Smooth muscle cell of the brain vasculature (primary cell): ENCODE measurements around the gene UROD.
A peak's percentile ranks its signal among the peaks of the same experiment; 100 is the strongest.
"Not testable (repeated sequence)": the region's sequence is repeated elsewhere in the genome, so short reads cannot be mapped to it uniquely, and the experiment has no call there.

Experiments used
- DNase-seq: peaks from one replicate; pipeline ENCODE4 v3.0.0-alpha.2; 2012; ENCODE audit warnings: low read depth, low spot score

The UROD gene

DNA sequence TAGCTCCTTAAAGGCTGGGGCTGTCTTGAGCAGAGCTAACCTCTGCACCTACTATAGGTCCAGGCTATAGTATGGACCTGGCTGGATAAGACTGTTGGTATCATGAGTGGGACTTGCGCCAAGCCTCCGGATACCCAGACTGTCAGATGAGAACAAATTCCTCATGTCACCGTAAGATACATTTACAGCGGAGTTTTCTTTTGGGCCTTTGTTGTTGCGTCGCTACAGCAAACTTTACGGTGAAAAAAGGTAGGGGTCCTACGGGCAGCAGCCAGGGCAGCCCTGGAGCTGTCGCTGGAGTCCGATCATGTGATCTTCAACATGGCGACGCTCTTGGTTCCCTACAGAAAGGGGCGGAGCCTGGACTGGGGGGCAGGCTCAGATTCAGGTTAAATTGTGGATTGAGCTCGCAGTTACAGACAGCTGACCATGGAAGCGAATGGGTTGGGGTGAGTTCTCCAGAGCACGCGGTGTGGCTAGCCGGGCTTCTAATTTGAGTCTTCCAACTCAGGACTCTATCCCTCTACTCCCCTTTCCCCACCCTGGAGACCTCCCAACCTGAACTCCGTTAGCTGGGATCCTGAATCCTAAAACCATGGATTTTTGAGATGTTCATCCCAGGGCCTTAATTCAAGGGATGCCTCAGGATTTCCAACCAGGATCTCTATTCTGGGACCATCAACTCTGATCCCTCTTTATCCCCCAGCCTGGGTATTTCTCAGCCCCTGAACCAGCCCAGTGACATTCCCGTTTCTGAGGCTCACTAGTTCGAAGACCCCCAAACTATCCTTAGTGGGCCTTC lies at the start of gene UROD:
Gene UROD, plus strand, starts transcription at position 418 of the 802 bp plus-strand sequence. Its CDS starts 12 bp downstream, at position 430.
- DNase-seq: peak; percentile 93

- DNase-seq: no peak
Measured at GRCh38 chr1:44962729-44963128, 49.3 kb upstream of the UROD start.

- no peak for DNase-seq
Measured at GRCh38 chr1:44964396-44964795, 47.7 kb upstream of the UROD start.

- no peak for DNase-seq
Measured at GRCh38 chr1:44970317-44970716, 41.7 kb upstream of the UROD start.

DNA sequence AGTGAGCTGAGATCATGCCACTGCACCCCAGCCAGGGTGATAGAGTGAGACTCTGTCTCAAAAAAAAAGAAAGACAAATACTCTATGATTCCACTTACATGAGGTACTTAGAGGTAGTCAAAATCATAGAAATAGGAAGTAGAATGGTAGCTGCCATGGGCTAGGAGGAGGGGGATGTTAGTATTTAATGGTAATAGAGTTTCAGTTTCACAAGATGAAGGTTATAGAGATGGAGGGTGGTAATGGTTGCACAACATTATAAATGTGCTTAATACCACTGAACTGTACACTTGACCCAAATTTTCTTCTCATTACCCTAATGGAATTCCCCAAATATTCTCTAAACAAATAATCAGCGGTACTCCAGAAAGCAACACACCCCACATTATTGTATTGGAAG lies 38.4 kb upstream of the UROD start:
- no peak for DNase-seq

GRCh38 chr1:44976252-44976651 lies 35.8 kb upstream of the UROD start:
- no peak for DNase-seq

GRCh38 chr1:44977372-44977771 lies 34.7 kb upstream of the UROD start:
- DNase-seq: not testable (repeated sequence)

DNA sequence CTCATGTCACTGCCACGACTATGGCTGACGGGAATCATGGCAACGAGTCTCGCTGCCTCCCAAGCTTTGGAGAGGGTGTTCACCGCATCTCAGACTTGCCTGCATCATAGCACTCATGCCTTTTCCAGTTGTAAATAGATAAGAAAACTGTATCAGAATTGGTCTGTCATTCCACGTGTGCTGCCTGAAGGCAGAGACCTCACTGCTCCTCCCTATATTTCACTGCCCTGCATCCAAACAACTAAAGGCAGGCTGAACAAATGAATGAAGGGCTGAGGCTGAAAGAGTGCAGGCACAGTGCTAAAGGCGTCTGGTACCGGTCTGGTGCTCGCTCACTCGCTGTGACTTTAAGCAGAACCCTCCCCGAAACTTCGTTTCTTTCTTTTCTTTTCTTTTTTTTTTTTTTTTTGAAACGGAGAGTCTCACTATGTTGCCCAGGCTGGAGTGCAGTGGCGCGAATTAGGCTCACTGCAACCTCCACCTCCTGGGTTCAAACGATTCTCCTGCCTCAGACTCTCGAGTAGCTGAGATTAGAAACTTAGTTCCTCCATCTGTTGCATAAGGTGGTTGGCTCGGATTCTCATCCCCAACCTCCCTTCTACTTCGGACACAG lies 26.2 kb upstream of the UROD start:
- no peak for DNase-seq

- no peak for DNase-seq
Measured at GRCh38 chr1:44988531-44989156, 23.4 kb upstream of the UROD start.

GRCh38 chr1:44994309-44994898 lies 17.6 kb upstream of the UROD start:
- no peak for DNase-seq

- no peak for DNase-seq
Measured at GRCh38 chr1:44995467-44996238, 16.4 kb upstream of the UROD start.

- no peak for DNase-seq
Measured at GRCh38 chr1:44999232-44999631, 12.8 kb upstream of the UROD start.

DNA sequence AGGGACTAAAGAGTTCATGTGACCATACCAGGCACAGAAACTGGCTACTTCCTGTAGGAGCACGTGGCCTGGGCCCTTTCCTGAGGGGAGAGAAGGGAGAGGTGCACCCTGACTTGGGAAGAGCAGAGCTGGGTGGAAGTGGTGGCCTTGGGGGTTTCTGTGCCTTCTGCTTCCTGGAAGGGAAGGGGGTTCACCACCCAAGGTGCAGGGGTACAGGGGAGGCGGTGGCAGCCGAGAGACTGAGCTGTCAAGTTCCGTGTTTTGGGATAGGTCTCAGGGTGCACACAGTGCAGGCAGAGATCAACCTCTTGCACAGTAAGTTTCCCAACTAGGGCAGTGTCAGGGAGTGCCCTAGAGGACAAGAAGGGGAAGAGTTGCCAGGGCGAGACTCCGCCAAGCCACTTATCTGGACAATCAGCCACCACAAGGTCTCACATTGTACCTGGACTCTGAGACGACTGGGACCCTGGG lies 11.0 kb upstream of the UROD start:
- no peak for DNase-seq

DNA sequence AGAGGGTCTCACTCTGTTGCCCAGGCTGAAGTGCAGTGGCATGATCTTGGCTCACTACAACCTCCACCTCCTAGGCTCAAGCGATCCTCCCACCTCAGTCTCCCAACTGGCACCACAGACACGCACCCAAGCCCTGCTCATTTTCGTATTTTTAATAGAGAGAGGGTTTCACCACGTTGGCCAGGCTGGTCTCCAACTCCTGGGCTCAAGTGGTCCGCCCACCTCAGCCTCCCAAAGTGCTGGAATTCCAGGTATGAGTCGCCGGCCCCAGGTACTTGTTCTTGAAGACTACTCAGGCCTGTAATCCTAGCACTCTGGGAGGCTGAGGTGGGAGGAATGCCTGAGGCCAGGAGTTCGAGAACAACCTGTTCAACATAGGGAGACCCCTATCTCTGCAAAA lies 10.5 kb upstream of the UROD start:
- DNase-seq: not testable (repeated sequence)

DNA sequence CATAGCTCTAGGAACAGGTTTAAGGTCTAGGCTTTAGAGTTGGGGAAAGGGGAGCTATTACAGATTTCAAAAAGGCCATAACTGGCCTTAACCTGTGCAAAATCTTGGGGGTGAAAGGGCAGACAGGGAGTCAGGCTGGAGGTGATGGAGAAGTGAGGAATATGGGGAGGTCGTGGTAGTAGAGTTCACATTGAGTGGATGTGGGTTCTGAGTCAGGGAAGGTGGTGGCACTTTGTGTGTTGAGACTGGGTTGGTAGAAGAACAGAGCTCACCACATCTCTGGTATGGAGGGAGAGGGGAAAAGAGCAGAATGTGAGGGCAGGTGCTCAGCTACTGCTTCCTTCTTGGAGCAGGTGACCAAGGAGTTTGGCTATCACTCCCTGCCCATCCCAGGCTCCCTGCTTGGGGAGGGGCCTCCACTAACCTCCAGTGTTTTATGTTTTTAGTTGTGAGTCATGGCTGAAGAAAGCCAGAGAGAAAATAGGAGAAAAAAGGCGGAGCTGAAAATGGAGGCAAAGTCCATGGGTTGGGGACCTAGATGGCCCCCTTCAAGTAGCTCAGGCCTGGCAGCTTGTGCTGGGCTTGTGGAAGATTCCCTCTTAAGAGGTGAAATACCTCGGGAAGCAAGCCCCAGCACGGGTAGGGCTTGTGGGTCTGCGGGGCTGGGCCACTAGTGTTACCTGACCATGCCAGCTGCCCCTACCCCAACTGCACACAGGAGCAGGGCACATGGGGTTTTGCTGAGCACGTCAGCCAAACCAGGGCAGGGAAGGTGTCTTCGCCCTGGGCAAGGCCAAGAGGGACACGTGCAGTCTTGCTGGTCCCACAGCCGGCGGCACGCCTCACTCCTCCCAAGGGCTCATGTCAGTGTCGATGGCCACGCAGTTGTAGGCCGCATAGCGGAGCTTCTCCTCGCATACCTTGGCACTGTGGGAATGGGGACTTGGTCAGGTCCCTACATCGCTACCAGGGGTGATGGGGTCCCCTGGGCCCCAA lies 9.1 kb upstream of the UROD start:
- DNase-seq: no peak

DNA sequence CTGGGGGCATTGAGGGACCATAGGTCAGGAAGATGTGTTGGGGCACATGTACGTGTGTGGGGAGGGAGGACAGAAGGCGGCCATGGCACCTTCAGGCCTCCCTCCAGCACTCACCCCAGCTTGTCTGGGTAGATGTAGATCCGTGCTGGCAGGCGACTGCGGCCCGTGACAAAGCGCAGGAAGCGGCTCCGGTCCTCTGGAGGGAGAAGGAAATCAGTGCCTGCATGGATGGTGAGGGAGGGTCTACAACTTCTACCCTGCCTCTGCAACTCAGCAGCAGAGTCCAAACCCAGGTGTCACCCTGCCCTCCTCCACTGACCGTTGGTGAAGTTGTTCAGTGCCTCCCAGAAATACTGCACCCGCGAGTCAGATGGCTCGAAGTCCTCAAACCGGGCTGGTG lies 8.3 kb upstream of the UROD start:
- DNase-seq: no peak

GRCh38 chr1:45004281-45004920 lies 7.7 kb upstream of the UROD start:
- DNase-seq: no peak

- no peak for DNase-seq
Measured at GRCh38 chr1:45005761-45006160, 6.3 kb upstream of the UROD start.

DNA sequence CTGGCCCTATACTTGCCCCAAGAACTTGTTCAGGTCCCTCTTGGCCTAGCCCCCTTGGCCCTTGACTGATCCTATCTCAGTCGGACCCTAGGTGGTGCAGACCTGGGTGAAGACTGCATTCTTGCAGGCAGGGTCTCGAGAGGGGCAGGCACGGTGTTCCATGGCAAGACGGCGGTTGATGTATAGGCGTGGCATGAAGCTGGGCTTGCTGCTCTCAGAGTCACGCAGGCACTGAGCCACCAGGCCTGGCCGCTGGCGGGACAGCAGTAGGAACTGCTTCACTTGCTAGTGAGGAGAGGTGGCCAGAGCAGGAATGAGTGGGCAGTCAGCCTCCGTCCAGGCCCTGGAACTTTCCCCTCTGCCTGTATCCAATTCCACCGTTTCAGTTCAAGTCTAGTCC lies 4.7 kb upstream of the UROD start:
- DNase-seq: no peak

DNA sequence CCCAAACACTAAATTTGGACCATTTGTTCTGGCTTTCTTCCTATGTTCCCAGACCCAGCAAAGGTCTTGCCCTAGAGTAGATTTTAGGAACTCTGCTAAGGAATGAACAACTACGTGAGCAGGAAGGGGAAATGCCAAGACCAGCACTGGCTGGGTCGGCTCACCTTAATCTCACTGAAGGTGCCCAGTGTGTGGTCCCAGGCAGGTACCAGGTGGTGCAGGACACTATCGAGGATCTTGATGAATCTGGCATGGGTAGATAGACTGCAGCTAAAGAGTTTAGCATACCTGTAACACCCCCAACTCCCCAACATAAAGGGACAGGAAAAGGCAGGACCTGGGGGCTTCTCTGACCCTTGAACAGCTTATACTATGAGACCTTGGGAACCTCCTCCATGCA lies 4.0 kb upstream of the UROD start:
- DNase-seq: no peak
